Activated effector memory CD4-positive, alpha-beta T cell treated with Interleukin-2 at 50 U/mL for 16 hours (primary cell): Measurements from ENCODE around the gene ZFP92.
A peak's percentile ranks its signal among the peaks of the same experiment; 100 is the strongest.

Source experiments
- DNase-seq: peaks from one replicate; pipeline ENCODE4 v3.0.0-alpha.2; 2020

The ZFP92 gene

GRCh38 chrX:153457827-153458466 lies 46.7 kb downstream of the ZFP92 start:
- no peak for DNase-seq

GRCh38 chrX:153458476-153458875 lies 47.2 kb downstream of the ZFP92 start:
- no peak for DNase-seq

- no peak for DNase-seq
Measured at GRCh38 chrX:153459986-153460385, 48.7 kb downstream of the ZFP92 start.

- DNase-seq, result peak; percentile 12
Measured at GRCh38 chrX:153460826-153461225, 49.6 kb downstream of the ZFP92 start.
